ENCODE data around the gene NTM.

DNA sequence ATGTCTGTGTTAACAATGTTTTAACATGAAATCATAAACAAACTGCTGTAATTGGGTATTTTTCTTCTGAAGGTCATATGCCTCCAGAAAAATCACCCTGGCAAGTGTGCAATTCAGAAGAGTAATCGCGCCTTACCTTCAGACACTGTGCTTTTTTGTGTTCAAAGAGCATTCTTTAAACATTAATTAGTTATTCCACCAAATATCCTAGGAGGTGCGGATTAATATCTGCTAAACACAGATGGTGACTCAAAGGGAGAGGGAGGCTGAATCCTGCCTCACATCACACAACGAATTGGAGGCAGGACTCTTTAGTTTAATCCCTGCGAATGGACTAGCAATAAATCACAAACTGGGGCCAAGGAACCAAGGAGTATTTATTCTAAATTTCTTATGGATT lies 213.0 kb downstream of the NTM start:
- TF ChIP-seq, protein P1, sequence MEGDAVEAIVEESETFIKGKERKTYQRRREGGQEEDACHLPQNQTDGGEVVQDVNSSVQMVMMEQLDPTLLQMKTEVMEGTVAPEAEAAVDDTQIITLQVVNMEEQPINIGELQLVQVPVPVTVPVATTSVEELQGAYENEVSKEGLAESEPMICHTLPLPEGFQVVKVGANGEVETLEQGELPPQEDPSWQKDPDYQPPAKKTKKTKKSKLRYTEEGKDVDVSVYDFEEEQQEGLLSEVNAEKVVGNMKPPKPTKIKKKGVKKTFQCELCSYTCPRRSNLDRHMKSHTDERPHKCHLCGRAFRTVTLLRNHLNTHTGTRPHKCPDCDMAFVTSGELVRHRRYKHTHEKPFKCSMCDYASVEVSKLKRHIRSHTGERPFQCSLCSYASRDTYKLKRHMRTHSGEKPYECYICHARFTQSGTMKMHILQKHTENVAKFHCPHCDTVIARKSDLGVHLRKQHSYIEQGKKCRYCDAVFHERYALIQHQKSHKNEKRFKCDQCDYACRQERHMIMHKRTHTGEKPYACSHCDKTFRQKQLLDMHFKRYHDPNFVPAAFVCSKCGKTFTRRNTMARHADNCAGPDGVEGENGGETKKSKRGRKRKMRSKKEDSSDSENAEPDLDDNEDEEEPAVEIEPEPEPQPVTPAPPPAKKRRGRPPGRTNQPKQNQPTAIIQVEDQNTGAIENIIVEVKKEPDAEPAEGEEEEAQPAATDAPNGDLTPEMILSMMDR (conservative IDR thresholded peaks at IDR 0.05; ENCODE audit: low read length): no peak
- TF ChIP-seq EZH2phosphoT487 (IDR thresholded peaks at IDR 0.05; ENCODE audit: borderline replicate concordance): no peak

All from Loucy (cell line).